ENCODE data around the gene THSD7B.

THSD7B gene

GRCh38 chr2:137511526-137511925, 746.2 kb downstream of the THSD7B start:
- Histone ChIP-seq H3K27me3 (ENCODE audit: insufficient read depth, low read depth) (no peaks in the 10 kb centered on the region), H4K20me1 (ENCODE audit: insufficient read depth) (no peaks in the 10 kb centered on the region), H3K4me1 (ENCODE audit: low read depth, poor library complexity, severe bottlenecking) (no peaks in the 10 kb centered on the region), H3K27ac (no peak overlapping the region), H3K36me3 (ENCODE audit: insufficient read depth) (no peaks in the 10 kb centered on the region), H2AFZ (ENCODE audit: low read depth) (no peak overlapping the region), H3K9ac (no peak overlapping the region), H3K4me3 (IDR thresholded peaks at IDR 0.05; ENCODE audit: insufficient read depth, low read depth, low read length) (no peak overlapping the region), H3K79me2 (ENCODE audit: insufficient read depth, low read depth) (no peaks in the 10 kb centered on the region), H3K4me2 (no peak overlapping the region)
- TF ChIP-seq, protein P1, sequence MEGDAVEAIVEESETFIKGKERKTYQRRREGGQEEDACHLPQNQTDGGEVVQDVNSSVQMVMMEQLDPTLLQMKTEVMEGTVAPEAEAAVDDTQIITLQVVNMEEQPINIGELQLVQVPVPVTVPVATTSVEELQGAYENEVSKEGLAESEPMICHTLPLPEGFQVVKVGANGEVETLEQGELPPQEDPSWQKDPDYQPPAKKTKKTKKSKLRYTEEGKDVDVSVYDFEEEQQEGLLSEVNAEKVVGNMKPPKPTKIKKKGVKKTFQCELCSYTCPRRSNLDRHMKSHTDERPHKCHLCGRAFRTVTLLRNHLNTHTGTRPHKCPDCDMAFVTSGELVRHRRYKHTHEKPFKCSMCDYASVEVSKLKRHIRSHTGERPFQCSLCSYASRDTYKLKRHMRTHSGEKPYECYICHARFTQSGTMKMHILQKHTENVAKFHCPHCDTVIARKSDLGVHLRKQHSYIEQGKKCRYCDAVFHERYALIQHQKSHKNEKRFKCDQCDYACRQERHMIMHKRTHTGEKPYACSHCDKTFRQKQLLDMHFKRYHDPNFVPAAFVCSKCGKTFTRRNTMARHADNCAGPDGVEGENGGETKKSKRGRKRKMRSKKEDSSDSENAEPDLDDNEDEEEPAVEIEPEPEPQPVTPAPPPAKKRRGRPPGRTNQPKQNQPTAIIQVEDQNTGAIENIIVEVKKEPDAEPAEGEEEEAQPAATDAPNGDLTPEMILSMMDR (conservative IDR thresholded peaks at IDR 0.05; ENCODE audit: low read depth, low read length): no peak

- no peaks in the 10 kb centered on the region for H3K4me1 ChIP-seq (ENCODE audit: low read depth, poor library complexity, severe bottlenecking)
- no peaks in the 10 kb centered on the region for H3K79me2 ChIP-seq (ENCODE audit: insufficient read depth, low read depth)
- no peak overlapping the region for H3K27ac ChIP-seq
- H3K27me3 ChIP-seq (ENCODE audit: insufficient read depth, low read depth): no peaks in the 10 kb centered on the region
- TF ChIP-seq, protein P1 (conservative IDR thresholded peaks at IDR 0.05; ENCODE audit: low read depth, low read length): no peak
- H4K20me1 ChIP-seq (ENCODE audit: insufficient read depth): no peaks in the 10 kb centered on the region
- H3K4me2 ChIP-seq: no peak overlapping the region
- H3K9ac ChIP-seq: no peak overlapping the region
- no peak overlapping the region for H3K4me3 ChIP-seq (IDR thresholded peaks at IDR 0.05; ENCODE audit: insufficient read depth, low read depth, low read length)
- H2AFZ ChIP-seq (ENCODE audit: low read depth): no peak overlapping the region
- H3K36me3 ChIP-seq (ENCODE audit: insufficient read depth): no peaks in the 10 kb centered on the region
These were observed 756.6 kb downstream of the THSD7B start for GRCh38 chr2:137521653-137522619.

DNA sequence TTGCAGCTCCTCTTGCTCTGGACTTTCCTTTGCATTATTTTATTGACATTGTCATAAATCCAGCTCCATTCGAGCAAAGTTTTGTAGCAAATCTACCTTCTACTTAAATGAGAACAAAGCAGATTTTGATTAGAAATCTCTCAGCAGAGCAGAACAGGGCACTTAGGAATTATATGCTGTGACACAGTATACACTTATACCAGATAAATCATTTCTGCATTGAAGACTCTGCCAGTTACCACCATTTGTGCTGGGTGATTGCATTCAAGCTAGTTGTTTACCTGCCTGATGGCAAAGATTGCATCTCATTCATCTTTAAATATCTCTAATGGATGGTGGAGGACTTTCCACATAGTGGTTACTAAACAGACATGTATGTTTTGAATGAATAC, 757.3 kb downstream of the THSD7B start:
- Histone ChIP-seq H2AFZ (ENCODE audit: low read depth) (no peak overlapping the region), H4K20me1 (ENCODE audit: insufficient read depth) (no peaks in the 10 kb centered on the region), H3K27ac (no peak overlapping the region), H3K36me3 (ENCODE audit: insufficient read depth) (no peaks in the 10 kb centered on the region), H3K79me2 (ENCODE audit: insufficient read depth, low read depth) (no peaks in the 10 kb centered on the region), H3K4me3 (IDR thresholded peaks at IDR 0.05; ENCODE audit: insufficient read depth, low read depth, low read length) (no peak overlapping the region), H3K9ac (no peak overlapping the region), H3K27me3 (ENCODE audit: insufficient read depth, low read depth) (no peaks in the 10 kb centered on the region), H3K4me2 (no peak overlapping the region), H3K4me1 (ENCODE audit: low read depth, poor library complexity, severe bottlenecking) (no peaks in the 10 kb centered on the region)
- TF ChIP-seq, protein P1 (conservative IDR thresholded peaks at IDR 0.05; ENCODE audit: low read depth, low read length): no peak

- Histone ChIP-seq H3K4me3 (IDR thresholded peaks at IDR 0.05; ENCODE audit: insufficient read depth, low read depth, low read length) (no peak overlapping the region), H2AFZ (ENCODE audit: low read depth) (no peak overlapping the region), H4K20me1 (ENCODE audit: insufficient read depth) (no peaks in the 10 kb centered on the region), H3K9ac (no peak overlapping the region), H3K79me2 (ENCODE audit: insufficient read depth, low read depth) (no peaks in the 10 kb centered on the region), H3K27ac (no peak overlapping the region), H3K36me3 (ENCODE audit: insufficient read depth) (no peaks in the 10 kb centered on the region), H3K4me2 (no peak overlapping the region), H3K4me1 (ENCODE audit: low read depth, poor library complexity, severe bottlenecking) (no peaks in the 10 kb centered on the region), H3K27me3 (ENCODE audit: insufficient read depth, low read depth) (no peaks in the 10 kb centered on the region)
- TF ChIP-seq, protein P1 (conservative IDR thresholded peaks at IDR 0.05; ENCODE audit: low read depth, low read length): no peak
These were observed 758.6 kb downstream of the THSD7B start for GRCh38 chr2:137523931-137524330.

Measured in KMS-11 (cell line).